Measurements from ENCODE around the gene PLEK. TPM values are rescaled to one million over a fixed set of nuclear protein-coding genes. Genes with fewer than 3 reads are reported as not detected.

The PLEK gene
- total and polyA plus RNA-seq, 9 of the 15 experiments (the other 6 are each of a cell fraction or from before 2014, with no cell fraction given): 0.14 to 1.2 (median 0.36) TPM

DNA sequence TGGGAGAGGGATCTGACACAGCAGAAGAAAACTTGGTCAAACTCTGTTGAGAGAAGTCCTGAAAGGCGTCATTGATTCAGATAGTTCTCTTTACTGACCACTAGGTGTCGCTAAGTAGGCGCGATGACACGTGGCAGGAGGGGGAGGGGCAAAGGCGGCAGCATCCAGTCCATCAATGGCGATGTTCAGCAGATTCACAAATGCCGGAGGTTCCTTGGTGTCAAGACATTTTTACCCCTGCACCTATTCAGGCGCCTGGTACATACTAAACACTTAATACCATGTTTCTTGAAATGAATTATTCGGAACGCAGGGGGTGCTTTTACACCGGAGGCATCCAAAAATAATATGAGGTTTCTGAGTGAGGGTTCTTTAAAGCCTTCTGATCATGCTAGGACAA lies 3.0 kb upstream of the PLEK start (continued):
- TF ChIP-seq, protein P1, sequence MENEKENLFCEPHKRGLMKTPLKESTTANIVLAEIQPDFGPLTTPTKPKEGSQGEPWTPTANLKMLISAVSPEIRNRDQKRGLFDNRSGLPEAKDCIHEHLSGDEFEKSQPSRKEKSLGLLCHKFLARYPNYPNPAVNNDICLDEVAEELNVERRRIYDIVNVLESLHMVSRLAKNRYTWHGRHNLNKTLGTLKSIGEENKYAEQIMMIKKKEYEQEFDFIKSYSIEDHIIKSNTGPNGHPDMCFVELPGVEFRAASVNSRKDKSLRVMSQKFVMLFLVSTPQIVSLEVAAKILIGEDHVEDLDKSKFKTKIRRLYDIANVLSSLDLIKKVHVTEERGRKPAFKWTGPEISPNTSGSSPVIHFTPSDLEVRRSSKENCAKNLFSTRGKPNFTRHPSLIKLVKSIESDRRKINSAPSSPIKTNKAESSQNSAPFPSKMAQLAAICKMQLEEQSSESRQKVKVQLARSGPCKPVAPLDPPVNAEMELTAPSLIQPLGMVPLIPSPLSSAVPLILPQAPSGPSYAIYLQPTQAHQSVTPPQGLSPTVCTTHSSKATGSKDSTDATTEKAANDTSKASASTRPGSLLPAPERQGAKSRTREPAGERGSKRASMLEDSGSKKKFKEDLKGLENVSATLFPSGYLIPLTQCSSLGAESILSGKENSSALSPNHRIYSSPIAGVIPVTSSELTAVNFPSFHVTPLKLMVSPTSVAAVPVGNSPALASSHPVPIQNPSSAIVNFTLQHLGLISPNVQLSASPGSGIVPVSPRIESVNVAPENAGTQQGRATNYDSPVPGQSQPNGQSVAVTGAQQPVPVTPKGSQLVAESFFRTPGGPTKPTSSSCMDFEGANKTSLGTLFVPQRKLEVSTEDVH (IDR thresholded peaks at IDR 0.05; ENCODE audit: low read depth, partially characterized antibody): peak; percentile 43
- TF ChIP-seq, protein P2, sequence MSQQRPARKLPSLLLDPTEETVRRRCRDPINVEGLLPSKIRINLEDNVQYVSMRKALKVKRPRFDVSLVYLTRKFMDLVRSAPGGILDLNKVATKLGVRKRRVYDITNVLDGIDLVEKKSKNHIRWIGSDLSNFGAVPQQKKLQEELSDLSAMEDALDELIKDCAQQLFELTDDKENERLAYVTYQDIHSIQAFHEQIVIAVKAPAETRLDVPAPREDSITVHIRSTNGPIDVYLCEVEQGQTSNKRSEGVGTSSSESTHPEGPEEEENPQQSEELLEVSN (IDR thresholded peaks at IDR 0.05; ENCODE audit: borderline replicate concordance in 1 of 2, extremely low read depth in 1 of 2, insufficient read depth in 1 of 2, insufficient read length in 1 of 2, low read depth in 1 of 2, low read length in 1 of 2, poor library complexity in 1 of 2, severe bottlenecking in 1 of 2): peak; percentile 89 to 97
- TF ChIP-seq, protein P3, sequence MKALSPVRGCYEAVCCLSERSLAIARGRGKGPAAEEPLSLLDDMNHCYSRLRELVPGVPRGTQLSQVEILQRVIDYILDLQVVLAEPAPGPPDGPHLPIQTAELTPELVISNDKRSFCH (CRISPR knock-in tag; IDR thresholded peaks at IDR 0.05): no peak
- TF ChIP-seq, protein P3 (tag; IDR thresholded peaks at IDR 0.05): no peak
- TF ChIP-seq KLF16 (IDR thresholded peaks at IDR 0.05) (peak; percentile 70), FUS (optimal IDR thresholded peaks at IDR 0.05; ENCODE audit: low read depth, low read length) (no peak), RAD51 (IDR thresholded peaks at IDR 0.05; ENCODE audit: borderline replicate concordance, low read depth) (peak; percentile 47; the same call in 1 of the 2 replicates), SMARCE1 (IDR thresholded peaks at IDR 0.05) (no peak), BHLHE40 (IDR thresholded peaks at IDR 0.05; ENCODE audit: low read length) (peak; percentile 60; the same call in 1 of the 2 replicates), NFE2 (IDR thresholded peaks at IDR 0.05; ENCODE audit: low read depth) (0 out of 2 replicates have a peak, but pooled peaks have one; percentile 23), ERF (CRISPR knock-in tag; IDR thresholded peaks at IDR 0.05) (0 out of 2 replicates have a peak, but pooled peaks have one; percentile 58), ZNF174 (CRISPR knock-in tag; IDR thresholded peaks at IDR 0.05) (no peak), LCOR (CRISPR knock-in tag; IDR thresholded peaks at IDR 0.05) (peak; percentile 70; the same call in 1 of the 2 replicates), SLC30A9 (CRISPR knock-in tag; IDR thresholded peaks at IDR 0.05) (no peak)
- TF ChIP-seq, protein P4, sequence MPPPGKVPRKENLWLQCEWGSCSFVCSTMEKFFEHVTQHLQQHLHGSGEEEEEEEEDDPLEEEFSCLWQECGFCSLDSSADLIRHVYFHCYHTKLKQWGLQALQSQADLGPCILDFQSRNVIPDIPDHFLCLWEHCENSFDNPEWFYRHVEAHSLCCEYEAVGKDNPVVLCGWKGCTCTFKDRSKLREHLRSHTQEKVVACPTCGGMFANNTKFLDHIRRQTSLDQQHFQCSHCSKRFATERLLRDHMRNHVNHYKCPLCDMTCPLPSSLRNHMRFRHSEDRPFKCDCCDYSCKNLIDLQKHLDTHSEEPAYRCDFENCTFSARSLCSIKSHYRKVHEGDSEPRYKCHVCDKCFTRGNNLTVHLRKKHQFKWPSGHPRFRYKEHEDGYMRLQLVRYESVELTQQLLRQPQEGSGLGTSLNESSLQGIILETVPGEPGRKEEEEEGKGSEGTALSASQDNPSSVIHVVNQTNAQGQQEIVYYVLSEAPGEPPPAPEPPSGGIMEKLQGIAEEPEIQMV (tag; conservative IDR thresholded peaks at IDR 0.05; ENCODE audit: low read depth): 0 out of 2 replicates have a peak, but pooled peaks have one; percentile 17
- TF ChIP-seq, protein P5, sequence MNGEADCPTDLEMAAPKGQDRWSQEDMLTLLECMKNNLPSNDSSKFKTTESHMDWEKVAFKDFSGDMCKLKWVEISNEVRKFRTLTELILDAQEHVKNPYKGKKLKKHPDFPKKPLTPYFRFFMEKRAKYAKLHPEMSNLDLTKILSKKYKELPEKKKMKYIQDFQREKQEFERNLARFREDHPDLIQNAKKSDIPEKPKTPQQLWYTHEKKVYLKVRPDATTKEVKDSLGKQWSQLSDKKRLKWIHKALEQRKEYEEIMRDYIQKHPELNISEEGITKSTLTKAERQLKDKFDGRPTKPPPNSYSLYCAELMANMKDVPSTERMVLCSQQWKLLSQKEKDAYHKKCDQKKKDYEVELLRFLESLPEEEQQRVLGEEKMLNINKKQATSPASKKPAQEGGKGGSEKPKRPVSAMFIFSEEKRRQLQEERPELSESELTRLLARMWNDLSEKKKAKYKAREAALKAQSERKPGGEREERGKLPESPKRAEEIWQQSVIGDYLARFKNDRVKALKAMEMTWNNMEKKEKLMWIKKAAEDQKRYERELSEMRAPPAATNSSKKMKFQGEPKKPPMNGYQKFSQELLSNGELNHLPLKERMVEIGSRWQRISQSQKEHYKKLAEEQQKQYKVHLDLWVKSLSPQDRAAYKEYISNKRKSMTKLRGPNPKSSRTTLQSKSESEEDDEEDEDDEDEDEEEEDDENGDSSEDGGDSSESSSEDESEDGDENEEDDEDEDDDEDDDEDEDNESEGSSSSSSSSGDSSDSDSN (IDR thresholded peaks at IDR 0.05; ENCODE audit: borderline replicate concordance in 1 of 2, low read depth in 2 of 2, low read length in 2 of 2): 0 out of 4 replicates have a peak, but pooled peaks of 1 of the 2 experiments have one; percentile 43
- TF ChIP-seq, protein P6, sequence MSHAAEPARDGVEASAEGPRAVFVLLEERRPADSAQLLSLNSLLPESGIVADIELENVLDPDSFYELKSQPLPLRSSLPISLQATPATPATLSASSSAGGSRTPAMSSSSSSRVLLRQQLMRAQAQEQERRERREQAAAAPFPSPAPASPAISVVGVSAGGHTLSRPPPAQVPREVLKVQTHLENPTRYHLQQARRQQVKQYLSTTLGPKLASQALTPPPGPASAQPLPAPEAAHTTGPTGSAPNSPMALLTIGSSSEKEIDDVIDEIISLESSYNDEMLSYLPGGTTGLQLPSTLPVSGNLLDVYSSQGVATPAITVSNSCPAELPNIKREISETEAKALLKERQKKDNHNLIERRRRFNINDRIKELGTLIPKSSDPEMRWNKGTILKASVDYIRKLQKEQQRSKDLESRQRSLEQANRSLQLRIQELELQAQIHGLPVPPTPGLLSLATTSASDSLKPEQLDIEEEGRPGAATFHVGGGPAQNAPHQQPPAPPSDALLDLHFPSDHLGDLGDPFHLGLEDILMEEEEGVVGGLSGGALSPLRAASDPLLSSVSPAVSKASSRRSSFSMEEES (CRISPR knock-in tag; IDR thresholded peaks at IDR 0.05): peak; percentile 12
